ENCODE data around the gene HSPG2. TPM values are rescaled to one million over a fixed set of nuclear protein-coding genes. Genes with fewer than 3 reads are reported as not detected.

HSPG2 gene
- total RNA-seq, 1 donor from 2014 or later: 101 TPM

- no peaks in the 10 kb centered on the region for H3K4me1 Mint-ChIP-seq
- DNase-seq (ENCODE audit: low read depth, low spot score): no peak
- no peak for TF ChIP-seq CTCF (conservative IDR thresholded peaks at IDR 0.05)
- no peaks in the 10 kb centered on the region for H3K27me3 Mint-ChIP-seq (ENCODE audit: low read depth)
- no peaks in the 10 kb centered on the region for H3K36me3 Mint-ChIP-seq (ENCODE audit: low read depth)
- H3K4me3 Mint-ChIP-seq: no peak overlapping the region
- no peak overlapping the region for H3K27ac Mint-ChIP-seq (ENCODE audit: unreplicated experiment)
- H3K9me3 Mint-ChIP-seq: no peaks in the 10 kb centered on the region
These were observed 136.0 kb downstream of the HSPG2 start for GRCh38 chr1:21801100-21801499.

- no peak for TF ChIP-seq CTCF (conservative IDR thresholded peaks at IDR 0.05)
- no peak for DNase-seq (ENCODE audit: low read depth, low spot score)
- H3K9me3 Mint-ChIP-seq: peaks cover 4% of the 10 kb centered on the region
- no peaks in the 10 kb centered on the region for H3K27me3 Mint-ChIP-seq (ENCODE audit: low read depth)
- H3K4me1 Mint-ChIP-seq: no peaks in the 10 kb centered on the region
- no peak overlapping the region for H3K4me3 Mint-ChIP-seq
- H3K36me3 Mint-ChIP-seq (ENCODE audit: low read depth): no peaks in the 10 kb centered on the region
- no peak overlapping the region for H3K27ac Mint-ChIP-seq (ENCODE audit: unreplicated experiment)
These were observed 137.4 kb downstream of the HSPG2 start for GRCh38 chr1:21799730-21800129.

- H3K4me3 Mint-ChIP-seq: no peak overlapping the region
- H3K4me1 Mint-ChIP-seq: no peaks in the 10 kb centered on the region
- peaks cover 7% of the 10 kb centered on the region for H3K9me3 Mint-ChIP-seq
- DNase-seq (ENCODE audit: low read depth, low spot score): no peak
- peaks cover under 1% of the 10 kb centered on the region for H3K27me3 Mint-ChIP-seq (ENCODE audit: low read depth)
- H3K36me3 Mint-ChIP-seq (ENCODE audit: low read depth): no peaks in the 10 kb centered on the region
- no peak for TF ChIP-seq CTCF (conservative IDR thresholded peaks at IDR 0.05)
- H3K27ac Mint-ChIP-seq (ENCODE audit: unreplicated experiment): no peak overlapping the region
These were observed 142.0 kb downstream of the HSPG2 start for GRCh38 chr1:21795075-21795474.

GRCh38 chr1:21794656-21795055 lies 142.5 kb downstream of the HSPG2 start:
- no peak for TF ChIP-seq CTCF (conservative IDR thresholded peaks at IDR 0.05)
- peaks cover 7% of the 10 kb centered on the region for H3K9me3 Mint-ChIP-seq
- no peak for DNase-seq (ENCODE audit: low read depth, low spot score)
- no peak overlapping the region for H3K4me3 Mint-ChIP-seq
- H3K27ac Mint-ChIP-seq (ENCODE audit: unreplicated experiment): no peak overlapping the region
- H3K36me3 Mint-ChIP-seq (ENCODE audit: low read depth): no peaks in the 10 kb centered on the region
- H3K4me1 Mint-ChIP-seq: no peaks in the 10 kb centered on the region
- peaks cover 5% of the 10 kb centered on the region for H3K27me3 Mint-ChIP-seq (ENCODE audit: low read depth)

- Mint-ChIP-seq H3K36me3 (ENCODE audit: low read depth) (no peaks in the 10 kb centered on the region), H3K4me1 (no peaks in the 10 kb centered on the region), H3K9me3 (peaks cover 7% of the 10 kb centered on the region)
These were observed 144.0 kb downstream of the HSPG2 start for GRCh38 chr1:21793104-21793503.

More at GRCh38 chr1:21793104-21793503, 144.0 kb downstream of the HSPG2 start:
- Mint-ChIP-seq H3K27ac (ENCODE audit: unreplicated experiment) (no peak overlapping the region), H3K4me3 (no peak overlapping the region), H3K27me3 (ENCODE audit: low read depth) (peaks cover 5% of the 10 kb centered on the region)
- TF ChIP-seq CTCF (conservative IDR thresholded peaks at IDR 0.05): no peak
- no peak for DNase-seq (ENCODE audit: low read depth, low spot score)
